ENCODE data around the gene ENOX1. TPM values are rescaled to one million over a fixed set of nuclear protein-coding genes. Genes with fewer than 3 reads are reported as not detected.

The ENOX1 gene
- total and polyA plus RNA-seq, 2 of the 8 experiments (the other 6 are each of a cell fraction or from before 2014, with no cell fraction given): 0.23 to 0.37 TPM

DNA sequence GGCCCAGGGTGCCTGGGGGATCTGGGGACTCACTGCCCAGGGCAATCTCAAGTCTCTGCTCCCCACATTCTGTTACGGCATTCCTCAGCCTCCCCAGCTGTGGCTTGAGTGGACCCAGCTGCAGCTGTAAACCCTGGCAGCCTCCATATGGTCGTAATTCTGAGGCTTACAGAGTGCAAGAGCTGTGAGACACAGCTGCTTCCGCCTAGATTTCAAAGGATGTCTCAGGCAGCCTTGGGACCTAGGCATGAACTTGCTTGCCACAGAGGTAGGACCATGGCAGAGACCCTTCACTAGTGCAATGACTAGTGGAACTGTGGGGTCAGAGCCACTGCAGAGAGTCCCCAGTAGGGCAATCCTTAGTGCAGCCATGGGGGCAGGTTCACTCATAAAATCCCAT is 297.5 kb downstream of the ENOX1 start (continued):
- TF ChIP-seq, protein P1, sequence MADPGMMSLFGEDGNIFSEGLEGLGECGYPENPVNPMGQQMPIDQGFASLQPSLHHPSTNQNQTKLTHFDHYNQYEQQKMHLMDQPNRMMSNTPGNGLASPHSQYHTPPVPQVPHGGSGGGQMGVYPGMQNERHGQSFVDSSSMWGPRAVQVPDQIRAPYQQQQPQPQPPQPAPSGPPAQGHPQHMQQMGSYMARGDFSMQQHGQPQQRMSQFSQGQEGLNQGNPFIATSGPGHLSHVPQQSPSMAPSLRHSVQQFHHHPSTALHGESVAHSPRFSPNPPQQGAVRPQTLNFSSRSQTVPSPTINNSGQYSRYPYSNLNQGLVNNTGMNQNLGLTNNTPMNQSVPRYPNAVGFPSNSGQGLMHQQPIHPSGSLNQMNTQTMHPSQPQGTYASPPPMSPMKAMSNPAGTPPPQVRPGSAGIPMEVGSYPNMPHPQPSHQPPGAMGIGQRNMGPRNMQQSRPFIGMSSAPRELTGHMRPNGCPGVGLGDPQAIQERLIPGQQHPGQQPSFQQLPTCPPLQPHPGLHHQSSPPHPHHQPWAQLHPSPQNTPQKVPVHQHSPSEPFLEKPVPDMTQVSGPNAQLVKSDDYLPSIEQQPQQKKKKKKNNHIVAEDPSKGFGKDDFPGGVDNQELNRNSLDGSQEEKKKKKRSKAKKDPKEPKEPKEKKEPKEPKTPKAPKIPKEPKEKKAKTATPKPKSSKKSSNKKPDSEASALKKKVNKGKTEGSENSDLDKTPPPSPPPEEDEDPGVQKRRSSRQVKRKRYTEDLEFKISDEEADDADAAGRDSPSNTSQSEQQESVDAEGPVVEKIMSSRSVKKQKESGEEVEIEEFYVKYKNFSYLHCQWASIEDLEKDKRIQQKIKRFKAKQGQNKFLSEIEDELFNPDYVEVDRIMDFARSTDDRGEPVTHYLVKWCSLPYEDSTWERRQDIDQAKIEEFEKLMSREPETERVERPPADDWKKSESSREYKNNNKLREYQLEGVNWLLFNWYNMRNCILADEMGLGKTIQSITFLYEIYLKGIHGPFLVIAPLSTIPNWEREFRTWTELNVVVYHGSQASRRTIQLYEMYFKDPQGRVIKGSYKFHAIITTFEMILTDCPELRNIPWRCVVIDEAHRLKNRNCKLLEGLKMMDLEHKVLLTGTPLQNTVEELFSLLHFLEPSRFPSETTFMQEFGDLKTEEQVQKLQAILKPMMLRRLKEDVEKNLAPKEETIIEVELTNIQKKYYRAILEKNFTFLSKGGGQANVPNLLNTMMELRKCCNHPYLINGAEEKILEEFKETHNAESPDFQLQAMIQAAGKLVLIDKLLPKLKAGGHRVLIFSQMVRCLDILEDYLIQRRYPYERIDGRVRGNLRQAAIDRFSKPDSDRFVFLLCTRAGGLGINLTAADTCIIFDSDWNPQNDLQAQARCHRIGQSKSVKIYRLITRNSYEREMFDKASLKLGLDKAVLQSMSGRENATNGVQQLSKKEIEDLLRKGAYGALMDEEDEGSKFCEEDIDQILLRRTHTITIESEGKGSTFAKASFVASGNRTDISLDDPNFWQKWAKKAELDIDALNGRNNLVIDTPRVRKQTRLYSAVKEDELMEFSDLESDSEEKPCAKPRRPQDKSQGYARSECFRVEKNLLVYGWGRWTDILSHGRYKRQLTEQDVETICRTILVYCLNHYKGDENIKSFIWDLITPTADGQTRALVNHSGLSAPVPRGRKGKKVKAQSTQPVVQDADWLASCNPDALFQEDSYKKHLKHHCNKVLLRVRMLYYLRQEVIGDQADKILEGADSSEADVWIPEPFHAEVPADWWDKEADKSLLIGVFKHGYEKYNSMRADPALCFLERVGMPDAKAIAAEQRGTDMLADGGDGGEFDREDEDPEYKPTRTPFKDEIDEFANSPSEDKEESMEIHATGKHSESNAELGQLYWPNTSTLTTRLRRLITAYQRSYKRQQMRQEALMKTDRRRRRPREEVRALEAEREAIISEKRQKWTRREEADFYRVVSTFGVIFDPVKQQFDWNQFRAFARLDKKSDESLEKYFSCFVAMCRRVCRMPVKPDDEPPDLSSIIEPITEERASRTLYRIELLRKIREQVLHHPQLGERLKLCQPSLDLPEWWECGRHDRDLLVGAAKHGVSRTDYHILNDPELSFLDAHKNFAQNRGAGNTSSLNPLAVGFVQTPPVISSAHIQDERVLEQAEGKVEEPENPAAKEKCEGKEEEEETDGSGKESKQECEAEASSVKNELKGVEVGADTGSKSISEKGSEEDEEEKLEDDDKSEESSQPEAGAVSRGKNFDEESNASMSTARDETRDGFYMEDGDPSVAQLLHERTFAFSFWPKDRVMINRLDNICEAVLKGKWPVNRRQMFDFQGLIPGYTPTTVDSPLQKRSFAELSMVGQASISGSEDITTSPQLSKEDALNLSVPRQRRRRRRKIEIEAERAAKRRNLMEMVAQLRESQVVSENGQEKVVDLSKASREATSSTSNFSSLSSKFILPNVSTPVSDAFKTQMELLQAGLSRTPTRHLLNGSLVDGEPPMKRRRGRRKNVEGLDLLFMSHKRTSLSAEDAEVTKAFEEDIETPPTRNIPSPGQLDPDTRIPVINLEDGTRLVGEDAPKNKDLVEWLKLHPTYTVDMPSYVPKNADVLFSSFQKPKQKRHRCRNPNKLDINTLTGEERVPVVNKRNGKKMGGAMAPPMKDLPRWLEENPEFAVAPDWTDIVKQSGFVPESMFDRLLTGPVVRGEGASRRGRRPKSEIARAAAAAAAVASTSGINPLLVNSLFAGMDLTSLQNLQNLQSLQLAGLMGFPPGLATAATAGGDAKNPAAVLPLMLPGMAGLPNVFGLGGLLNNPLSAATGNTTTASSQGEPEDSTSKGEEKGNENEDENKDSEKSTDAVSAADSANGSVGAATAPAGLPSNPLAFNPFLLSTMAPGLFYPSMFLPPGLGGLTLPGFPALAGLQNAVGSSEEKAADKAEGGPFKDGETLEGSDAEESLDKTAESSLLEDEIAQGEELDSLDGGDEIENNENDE (IDR thresholded peaks at IDR 0.05; ENCODE audit: insufficient replicate concordance, low read length): no peak
- no peak for TF ChIP-seq EGR1 (IDR thresholded peaks at IDR 0.05; ENCODE audit: borderline replicate concordance, low read depth, low read length)
- TF ChIP-seq, protein P2, sequence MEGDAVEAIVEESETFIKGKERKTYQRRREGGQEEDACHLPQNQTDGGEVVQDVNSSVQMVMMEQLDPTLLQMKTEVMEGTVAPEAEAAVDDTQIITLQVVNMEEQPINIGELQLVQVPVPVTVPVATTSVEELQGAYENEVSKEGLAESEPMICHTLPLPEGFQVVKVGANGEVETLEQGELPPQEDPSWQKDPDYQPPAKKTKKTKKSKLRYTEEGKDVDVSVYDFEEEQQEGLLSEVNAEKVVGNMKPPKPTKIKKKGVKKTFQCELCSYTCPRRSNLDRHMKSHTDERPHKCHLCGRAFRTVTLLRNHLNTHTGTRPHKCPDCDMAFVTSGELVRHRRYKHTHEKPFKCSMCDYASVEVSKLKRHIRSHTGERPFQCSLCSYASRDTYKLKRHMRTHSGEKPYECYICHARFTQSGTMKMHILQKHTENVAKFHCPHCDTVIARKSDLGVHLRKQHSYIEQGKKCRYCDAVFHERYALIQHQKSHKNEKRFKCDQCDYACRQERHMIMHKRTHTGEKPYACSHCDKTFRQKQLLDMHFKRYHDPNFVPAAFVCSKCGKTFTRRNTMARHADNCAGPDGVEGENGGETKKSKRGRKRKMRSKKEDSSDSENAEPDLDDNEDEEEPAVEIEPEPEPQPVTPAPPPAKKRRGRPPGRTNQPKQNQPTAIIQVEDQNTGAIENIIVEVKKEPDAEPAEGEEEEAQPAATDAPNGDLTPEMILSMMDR (IDR thresholded peaks at IDR 0.05; ENCODE audit: control extremely low read depth in 1 of 3, insufficient read depth in 1 of 3, low read depth in 1 of 3, low read length in 3 of 3): no peak
- no peak for TF ChIP-seq SAP30 (IDR thresholded peaks at IDR 0.05; ENCODE audit: insufficient read depth, insufficient replicate concordance, low read length)
- no peak for TF ChIP-seq BRCA1 (IDR thresholded peaks at IDR 0.05; ENCODE audit: low read depth, low read length)
- TF ChIP-seq, protein P3, sequence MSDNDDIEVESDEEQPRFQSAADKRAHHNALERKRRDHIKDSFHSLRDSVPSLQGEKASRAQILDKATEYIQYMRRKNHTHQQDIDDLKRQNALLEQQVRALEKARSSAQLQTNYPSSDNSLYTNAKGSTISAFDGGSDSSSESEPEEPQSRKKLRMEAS (IDR thresholded peaks at IDR 0.05): no peak
- no peak for TF ChIP-seq CHD1 (IDR thresholded peaks at IDR 0.05; ENCODE audit: low read depth, low read length)
- no peak for TF ChIP-seq SUZ12 (IDR thresholded peaks at IDR 0.05; ENCODE audit: low read length)
- TF ChIP-seq SP1 (IDR thresholded peaks at IDR 0.05; ENCODE audit: low read depth, low read length): no peak

Measured in H1 (cell line).